Stomach (tissue), 4 donors: ENCODE data around the gene TLK1.

Experiments
- EP300 ChIP-seq: sonication (generic); formaldehyde crosslinking; IDR thresholded peaks from one replicate; pipeline ENCODE4 v1.6.1; 2017; ENCODE audit warnings: antibody characterized with exemption
- POLR2A ChIP-seq, 4 donors: fragments of 450-650 bp; IDR thresholded peaks; one replicate each; pipeline ENCODE4 v1.6.1; 2016; ENCODE audit warnings: antibody characterized with exemption in 4 of 4, control low read depth in 2 of 4, mild to moderate bottlenecking in 1 of 4, moderate library complexity in 1 of 4
- POLR2AphosphoS5 ChIP-seq, 3 donors: sonication (generic); formaldehyde crosslinking; IDR thresholded peaks; one replicate each; pipeline ENCODE4 v1.6.1; 2016; ENCODE audit warnings: antibody characterized with exemption in 3 of 3
- TF ChIP-seq, protein P1 (sequence below), 7 experiments: fragments of 450-650 bp in 4 of 7; fragments of 200-600 bp in 3 of 7; sonication (generic) in 3 of 7; IDR thresholded peaks; one replicate each; pipeline ENCODE4 v1.5.1; 2016 to 2019; ENCODE audit warnings: antibody characterized with exemption in 7 of 7, control low read depth in 2 of 7, mild to moderate bottlenecking in 1 of 7

DNA sequence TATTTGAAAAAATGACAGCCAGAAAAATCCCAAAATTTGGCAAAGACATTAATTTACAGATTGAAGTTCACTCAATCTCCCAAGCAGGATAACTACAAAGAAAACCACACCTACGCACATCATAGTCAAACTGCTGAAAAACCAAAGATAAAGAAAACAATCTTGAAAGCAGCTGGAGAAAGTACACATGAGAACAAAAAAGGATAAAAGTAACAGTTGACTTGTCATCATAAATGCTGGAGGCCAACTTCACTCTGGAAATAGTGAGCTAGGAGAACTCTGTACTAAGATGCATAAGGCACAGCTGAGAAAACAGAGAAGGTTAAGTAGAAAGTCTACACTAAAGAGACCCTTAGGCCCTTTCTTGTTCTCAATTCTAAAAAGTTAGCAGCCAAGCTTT is 73.1 kb downstream of the TLK1 start:
- TF ChIP-seq, protein P1, sequence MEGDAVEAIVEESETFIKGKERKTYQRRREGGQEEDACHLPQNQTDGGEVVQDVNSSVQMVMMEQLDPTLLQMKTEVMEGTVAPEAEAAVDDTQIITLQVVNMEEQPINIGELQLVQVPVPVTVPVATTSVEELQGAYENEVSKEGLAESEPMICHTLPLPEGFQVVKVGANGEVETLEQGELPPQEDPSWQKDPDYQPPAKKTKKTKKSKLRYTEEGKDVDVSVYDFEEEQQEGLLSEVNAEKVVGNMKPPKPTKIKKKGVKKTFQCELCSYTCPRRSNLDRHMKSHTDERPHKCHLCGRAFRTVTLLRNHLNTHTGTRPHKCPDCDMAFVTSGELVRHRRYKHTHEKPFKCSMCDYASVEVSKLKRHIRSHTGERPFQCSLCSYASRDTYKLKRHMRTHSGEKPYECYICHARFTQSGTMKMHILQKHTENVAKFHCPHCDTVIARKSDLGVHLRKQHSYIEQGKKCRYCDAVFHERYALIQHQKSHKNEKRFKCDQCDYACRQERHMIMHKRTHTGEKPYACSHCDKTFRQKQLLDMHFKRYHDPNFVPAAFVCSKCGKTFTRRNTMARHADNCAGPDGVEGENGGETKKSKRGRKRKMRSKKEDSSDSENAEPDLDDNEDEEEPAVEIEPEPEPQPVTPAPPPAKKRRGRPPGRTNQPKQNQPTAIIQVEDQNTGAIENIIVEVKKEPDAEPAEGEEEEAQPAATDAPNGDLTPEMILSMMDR (IDR thresholded peaks at IDR 0.05) = no peak
- no peak for TF ChIP-seq POLR2A (IDR thresholded peaks at IDR 0.05)
- no peak for TF ChIP-seq POLR2AphosphoS5 (IDR thresholded peaks at IDR 0.05)
- no peak for TF ChIP-seq EP300
